Stimulated activated CD4-positive, alpha-beta T cell treated with anti-CD3 and anti-CD28 coated beads, Interleukin-4, amount 100 ng/mL, for 1 hour (primary cell): Measurements from ENCODE around the gene PCBP3.
A peak's percentile ranks its signal among the peaks of the same experiment; 100 is the strongest.
"Not testable (repeated sequence)": the region's sequence is repeated elsewhere in the genome, so short reads cannot be mapped to it uniquely, and the experiment has no call there.

Experiments used
- DNase-seq: peaks from one replicate; pipeline ENCODE4 v3.0.0-alpha.2; 2020

PCBP3 gene

DNA sequence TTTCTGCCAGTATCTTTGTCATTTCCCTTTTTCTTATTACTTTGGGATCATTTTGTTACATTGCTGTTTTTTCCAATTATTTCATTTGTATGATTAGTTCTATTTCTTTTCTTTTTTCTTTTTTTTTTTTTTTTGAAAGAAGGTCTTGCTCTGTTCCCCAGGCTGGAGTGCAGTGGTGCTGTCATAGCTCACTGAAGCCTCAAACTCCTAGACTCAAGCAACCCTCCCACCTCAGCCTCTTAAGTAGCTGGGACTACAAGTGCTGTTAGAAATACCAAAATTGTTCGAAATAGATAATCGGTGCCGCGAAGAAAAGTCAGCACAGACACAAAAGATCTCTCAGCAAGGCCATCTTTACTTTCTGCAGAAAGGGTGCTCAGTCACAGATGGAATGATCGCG, 311.4 kb downstream of the PCBP3 start:
- DNase-seq, result no peak

DNA sequence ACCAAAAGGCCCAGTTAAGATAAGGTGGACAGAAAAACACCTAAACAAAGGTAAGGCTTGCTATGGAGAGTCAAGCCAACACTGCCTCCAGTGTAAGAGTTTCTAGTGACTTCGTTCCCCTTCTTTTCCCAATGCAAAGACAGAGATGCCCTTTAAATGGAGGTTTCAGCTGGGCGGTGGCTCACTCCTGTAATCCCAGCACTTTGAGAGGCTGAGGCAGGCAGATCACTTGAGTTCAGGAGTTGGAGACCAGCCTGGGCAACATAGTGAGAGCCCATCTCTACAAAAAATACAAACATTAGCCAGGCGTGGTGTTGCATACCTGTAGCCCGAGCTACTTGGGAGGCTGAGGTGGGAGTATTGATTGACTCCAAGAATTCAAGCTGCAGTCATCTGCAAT, 314.0 kb downstream of the PCBP3 start:
- DNase-seq, result no peak

DNA sequence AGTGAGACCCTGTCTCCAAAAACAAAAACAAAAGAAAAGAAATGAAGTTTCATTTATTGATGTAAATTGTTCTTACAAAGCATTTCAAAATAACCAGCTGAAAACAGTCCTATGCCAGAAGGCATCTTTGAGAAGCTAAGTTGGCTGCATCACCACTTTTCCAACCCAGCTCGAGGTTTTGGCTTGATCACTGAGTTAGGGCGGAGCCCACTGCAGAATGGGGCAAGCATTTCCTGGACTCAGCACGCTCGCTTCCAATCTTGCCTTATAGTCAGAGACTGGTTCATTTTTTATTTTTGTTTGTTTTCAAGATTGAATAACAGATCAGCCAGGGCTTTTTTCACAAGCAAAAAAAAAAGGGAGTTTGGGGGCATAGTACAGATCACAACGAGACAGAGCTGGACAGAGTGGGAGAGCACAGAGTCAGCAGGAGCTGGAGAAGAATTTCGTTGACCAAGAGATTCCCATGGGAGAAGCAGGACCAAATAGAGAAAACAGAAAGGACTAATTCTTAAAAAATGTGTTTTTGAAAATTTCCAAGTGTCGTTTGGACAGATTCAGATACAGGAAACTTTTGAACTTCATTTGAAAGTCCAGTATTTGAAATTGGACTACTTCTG, 314.6 kb downstream of the PCBP3 start:
- DNase-seq, result no peak

DNA sequence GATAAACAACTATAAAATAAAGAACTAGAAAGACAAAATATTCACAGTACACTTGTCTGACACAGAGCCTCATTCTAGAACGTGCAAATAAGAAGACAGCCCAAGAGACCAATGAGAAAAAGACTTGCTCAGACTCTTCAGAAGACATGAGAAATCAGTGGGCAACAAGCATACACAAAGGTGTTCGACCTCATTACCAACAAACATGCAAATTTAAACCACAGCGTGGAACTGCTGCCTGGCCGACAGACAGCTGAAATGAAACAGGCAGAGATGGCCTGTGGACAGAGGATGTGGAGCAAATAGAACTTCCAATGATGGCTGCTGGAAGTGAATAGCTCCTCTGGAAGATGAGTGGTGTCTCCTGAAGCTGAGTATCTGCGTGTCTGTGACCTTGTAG, 315.7 kb downstream of the PCBP3 start:
- no peak for DNase-seq

DNA sequence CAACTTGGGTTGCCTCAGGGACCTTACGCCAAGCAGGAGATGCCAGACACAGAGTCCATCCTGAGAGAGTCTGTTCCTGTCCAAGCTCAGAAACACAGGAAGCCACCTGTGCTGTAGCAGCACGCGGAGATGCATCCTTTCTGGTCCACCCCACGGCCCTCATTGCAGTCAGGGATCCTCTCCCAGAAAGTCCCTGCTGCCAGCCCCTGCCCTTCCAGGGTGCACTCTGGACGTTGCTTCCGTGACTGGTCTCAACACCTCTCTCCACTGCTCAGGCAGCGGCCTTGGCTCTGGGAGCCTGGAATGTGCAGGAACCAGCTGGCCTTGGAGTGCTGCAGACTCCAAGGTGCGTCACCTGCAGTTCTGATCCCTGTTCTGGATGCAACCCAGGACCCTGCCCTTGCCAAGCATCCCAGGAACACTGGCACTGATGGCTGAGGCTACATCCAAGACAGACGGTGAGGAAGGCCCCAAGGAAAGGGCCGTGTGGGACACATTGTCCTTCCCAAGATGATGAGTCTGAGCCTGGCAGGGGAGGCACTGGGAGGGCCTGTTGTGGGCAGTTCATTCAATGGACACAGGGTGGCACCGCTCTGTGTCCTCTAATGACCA, 316.4 kb downstream of the PCBP3 start:
- DNase-seq, result no peak

- not testable (repeated sequence) for DNase-seq
Measured at GRCh38 chr21:45961408-45961807, 317.9 kb downstream of the PCBP3 start.

- DNase-seq, result no peak
Measured at GRCh38 chr21:45962531-45963231, 319.2 kb downstream of the PCBP3 start.

GRCh38 chr21:45963232-45963570, 319.7 kb downstream of the PCBP3 start:
- no peak for DNase-seq

GRCh38 chr21:45964649-45965048, 321.1 kb downstream of the PCBP3 start:
- no peak for DNase-seq

- DNase-seq, result no peak
Measured at GRCh38 chr21:45965084-45965809, 321.7 kb downstream of the PCBP3 start.

DNA sequence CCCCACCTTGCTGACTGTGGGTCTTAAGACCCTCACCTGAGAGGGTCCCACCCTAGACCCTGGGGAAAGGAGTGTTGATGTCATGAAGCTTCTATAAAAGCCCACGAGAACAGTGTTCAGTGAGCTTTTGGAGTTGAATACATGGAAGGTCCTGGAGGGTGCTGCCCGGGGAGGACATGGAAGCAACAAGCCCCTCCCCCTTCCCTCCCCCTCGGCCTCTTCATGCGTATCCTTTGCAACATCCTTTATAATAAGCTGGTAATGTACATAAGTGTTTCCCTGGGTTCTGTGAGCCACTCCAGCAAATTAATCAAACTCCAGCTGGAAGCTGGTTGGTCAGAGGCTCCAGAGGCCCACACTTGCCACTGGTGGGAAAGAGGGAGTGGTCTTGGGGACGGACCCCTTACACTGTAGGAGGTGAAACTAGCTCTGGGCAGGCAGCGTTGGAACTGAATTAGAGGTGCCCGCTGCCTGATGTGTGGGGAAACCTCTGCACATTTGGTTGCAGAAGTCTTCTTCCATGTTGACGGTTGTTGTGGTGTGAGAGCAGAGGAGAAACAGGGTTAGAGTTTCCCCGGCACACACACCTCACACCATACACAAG, 323.4 kb downstream of the PCBP3 start:
- no peak for DNase-seq

GRCh38 chr21:45969921-45970673, 326.6 kb downstream of the PCBP3 start:
- DNase-seq, result no peak

GRCh38 chr21:45970674-45971615, 327.4 kb downstream of the PCBP3 start:
- peak; percentile 64 for DNase-seq

- no peak for DNase-seq
Measured at GRCh38 chr21:45971616-45972352, 328.3 kb downstream of the PCBP3 start.

DNA sequence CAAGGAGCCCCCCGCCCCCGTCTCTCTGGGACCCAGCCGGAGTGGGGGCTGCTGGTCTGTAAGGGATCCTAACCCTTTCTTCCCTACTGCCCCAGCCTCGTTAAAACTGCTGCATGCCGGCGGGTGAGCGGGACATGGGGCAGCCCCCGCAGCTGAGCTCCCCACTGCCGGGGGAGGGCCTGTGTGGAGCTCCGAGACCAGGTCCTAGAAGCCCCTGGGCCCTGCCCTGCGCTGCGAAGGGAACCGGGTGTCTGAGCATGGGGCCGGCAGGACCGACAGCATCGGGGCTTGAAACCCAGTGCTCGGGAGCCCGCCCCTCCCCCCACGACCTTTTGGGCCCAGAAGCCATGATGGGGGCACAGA, 328.8 kb downstream of the PCBP3 start:
- DNase-seq, result no peak

DNA sequence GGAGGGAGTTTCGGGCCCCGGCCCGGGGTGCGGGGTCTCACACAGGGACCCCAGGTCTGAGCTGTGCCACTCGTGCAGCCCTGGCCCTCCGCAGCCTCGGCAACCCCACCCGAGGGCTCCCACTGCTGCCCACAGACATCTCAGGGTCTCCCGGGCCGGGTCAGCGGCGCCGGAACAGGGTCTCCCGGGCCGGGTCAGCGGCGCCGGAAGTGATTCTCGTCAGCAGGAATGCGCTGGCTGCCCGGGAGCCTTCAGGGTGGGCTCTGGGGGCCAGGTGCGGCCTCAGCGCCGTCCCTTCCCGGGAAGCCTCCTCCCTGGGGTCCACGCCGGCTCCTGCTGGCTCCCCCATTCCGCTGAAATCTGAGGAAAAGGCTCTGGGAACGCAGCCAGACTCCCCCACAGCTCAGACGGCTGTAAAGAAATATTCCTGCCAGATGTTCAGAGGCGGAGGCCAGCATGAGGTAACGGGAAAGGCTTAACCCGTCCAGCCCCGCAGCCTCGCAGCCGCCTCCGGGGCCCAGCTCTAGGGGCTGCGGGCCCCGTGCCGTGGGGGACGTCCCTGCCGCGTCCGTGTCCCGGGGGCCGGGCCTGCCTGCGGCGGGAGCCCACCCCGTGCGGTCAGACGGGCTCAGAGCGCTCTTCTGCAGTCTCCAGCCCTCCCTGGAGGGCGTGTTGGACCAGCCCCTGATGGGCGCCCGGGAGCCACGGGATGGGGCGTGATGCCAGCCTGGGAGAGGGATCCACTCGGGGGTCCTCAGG, 329.4 kb downstream of the PCBP3 start:
- no peak for DNase-seq

- DNase-seq, result peak; percentile 84
Measured at GRCh38 chr21:45973475-45974072, 330.0 kb downstream of the PCBP3 start.

DNA sequence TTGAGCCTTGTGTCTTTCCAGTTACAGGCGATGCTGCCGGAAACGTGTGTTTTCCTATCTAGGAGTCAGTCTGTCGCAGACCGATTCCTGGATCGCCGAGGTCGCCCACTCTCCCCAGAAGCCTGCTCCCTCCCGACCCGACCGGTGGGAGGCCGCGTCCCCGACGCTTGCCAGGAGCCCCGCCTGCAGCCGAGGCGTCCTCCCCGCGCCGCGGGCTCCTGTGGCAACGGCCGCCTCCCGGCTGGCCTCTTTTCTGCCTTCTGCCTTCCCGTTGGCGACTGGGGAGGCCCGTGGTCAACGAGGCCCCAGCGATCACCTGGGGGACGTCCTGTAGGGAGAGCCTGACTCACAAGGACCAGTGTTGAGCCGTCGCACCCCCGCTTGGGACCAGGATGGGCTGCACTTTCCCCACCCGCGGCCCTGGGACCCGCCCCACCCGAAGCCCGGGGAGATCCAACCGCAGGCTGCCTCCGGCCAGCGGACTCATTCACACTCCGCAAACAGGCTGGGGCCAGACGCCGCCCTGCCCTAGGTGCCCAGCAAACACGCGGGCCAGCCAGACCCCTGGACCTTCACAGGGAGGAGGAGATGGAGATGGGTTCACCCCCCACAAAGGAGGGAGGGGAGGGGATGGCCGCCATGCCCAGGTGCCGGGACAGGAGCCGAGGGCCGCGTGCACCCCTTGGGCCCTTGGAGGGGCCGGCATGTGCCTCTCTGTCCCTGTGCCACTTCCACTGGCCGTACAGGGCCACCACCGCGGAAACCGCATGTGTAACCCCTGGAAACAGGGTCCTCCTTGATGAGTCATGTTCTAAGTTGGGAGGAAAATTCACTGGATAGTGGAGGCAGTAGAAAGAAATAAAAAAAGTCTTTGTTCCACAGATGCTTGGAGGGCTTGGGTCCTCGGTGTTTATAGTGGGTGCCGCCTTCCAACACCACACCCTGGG, 330.8 kb downstream of the PCBP3 start:
- DNase-seq, result peak; percentile 40
